ENCODE measurements around the gene VASP.

Gene VASP

GRCh38 chr19:45473682-45474605 is 33.3 kb upstream of the VASP start:
- no peak for DNase-seq (ENCODE audit: low spot score)

GRCh38 chr19:45474606-45475521 is 32.4 kb upstream of the VASP start:
- no peak for DNase-seq (ENCODE audit: low spot score)

GRCh38 chr19:45475537-45476291 is 31.6 kb upstream of the VASP start:
- no peak for DNase-seq (ENCODE audit: low spot score)

GRCh38 chr19:45476304-45476703 is 31.0 kb upstream of the VASP start:
- no peak for DNase-seq (ENCODE audit: low spot score)

GRCh38 chr19:45477186-45477585 is 30.1 kb upstream of the VASP start:
- DNase-seq (ENCODE audit: low spot score): no peak

GRCh38 chr19:45477713-45478453 is 29.4 kb upstream of the VASP start:
- no peak for DNase-seq (ENCODE audit: low spot score)

- DNase-seq (ENCODE audit: low spot score): peak; percentile 86
Measured at GRCh38 chr19:45478454-45479238, 28.6 kb upstream of the VASP start.

GRCh38 chr19:45483033-45483432 is 24.2 kb upstream of the VASP start:
- DNase-seq (ENCODE audit: low spot score): no peak

- DNase-seq (ENCODE audit: low spot score): no peak
Measured at GRCh38 chr19:45484273-45484945, 22.9 kb upstream of the VASP start.

GRCh38 chr19:45485305-45486077 is 21.8 kb upstream of the VASP start:
- peak; percentile 95 for DNase-seq (ENCODE audit: low spot score)

- no peak for DNase-seq (ENCODE audit: low spot score)
Measured at GRCh38 chr19:45488708-45489107, 18.6 kb upstream of the VASP start.

GRCh38 chr19:45489216-45489855 is 17.9 kb upstream of the VASP start:
- DNase-seq (ENCODE audit: low spot score): no peak

GRCh38 chr19:45492137-45492626 is 15.1 kb upstream of the VASP start:
- DNase-seq (ENCODE audit: low spot score): no peak

- no peak for DNase-seq (ENCODE audit: low spot score)
Measured at GRCh38 chr19:45492627-45493470, 14.4 kb upstream of the VASP start.

GRCh38 chr19:45494261-45494916 is 12.9 kb upstream of the VASP start:
- DNase-seq (ENCODE audit: low spot score): no peak

GRCh38 chr19:45495178-45495577 is 12.1 kb upstream of the VASP start:
- DNase-seq (ENCODE audit: low spot score): no peak

GRCh38 chr19:45496349-45496953 is 10.8 kb upstream of the VASP start:
- no peak for DNase-seq (ENCODE audit: low spot score)

All from LoVo (cell line).